GM19035 (cell line): ENCODE results near the gene PTGES.
"Not testable (repeated sequence)": the region's sequence is repeated elsewhere in the genome, so short reads cannot be mapped to it uniquely, and the experiment has no call there.

Source experiments
- ATAC-seq: cut with Tn5 transposase; IDR thresholded peaks from one replicate; pipeline ENCODE4 v1.9.1; 2021; ENCODE audit not compliant: unreplicated experiment

Gene PTGES

DNA sequence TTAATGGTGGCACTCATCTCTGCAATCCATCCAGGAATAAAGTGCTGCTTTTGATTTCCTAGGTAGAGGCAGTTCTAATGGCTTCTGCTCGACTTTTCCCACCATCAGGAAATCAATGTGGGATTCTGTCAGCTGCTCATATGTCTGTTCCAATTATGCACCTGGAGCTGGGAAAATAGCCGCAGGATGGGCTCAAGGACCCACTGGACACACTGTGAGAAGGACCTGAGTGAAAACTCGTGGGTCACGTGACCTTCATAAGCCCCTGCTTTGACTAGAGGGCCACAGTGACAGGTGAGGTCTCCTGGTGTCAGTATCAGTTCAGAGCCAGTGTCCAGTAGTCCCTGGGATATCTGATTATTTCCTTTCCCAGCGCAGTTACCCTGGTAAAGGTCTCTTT, 17.9 kb upstream of the PTGES start:
- ATAC-seq = no peak

DNA sequence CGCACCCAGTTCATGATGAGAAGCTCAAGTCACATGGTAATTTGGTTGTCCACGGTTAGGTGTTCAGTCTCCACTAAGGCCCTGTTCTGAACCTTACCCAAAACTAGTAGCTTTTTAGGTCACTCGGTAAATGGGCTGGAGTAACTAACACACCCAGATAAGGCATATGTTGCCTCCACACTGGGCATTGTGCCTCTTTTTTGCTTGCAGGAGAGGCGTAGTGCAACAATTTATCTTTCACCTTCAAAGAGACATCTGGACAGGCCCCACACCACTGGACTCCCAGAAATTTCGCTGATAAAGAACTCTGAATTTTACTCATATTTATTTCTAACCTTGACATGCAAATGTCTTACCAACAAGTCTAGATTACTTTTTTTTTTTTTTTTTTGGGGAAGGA, 16.8 kb upstream of the PTGES start:
- ATAC-seq = no peak

DNA sequence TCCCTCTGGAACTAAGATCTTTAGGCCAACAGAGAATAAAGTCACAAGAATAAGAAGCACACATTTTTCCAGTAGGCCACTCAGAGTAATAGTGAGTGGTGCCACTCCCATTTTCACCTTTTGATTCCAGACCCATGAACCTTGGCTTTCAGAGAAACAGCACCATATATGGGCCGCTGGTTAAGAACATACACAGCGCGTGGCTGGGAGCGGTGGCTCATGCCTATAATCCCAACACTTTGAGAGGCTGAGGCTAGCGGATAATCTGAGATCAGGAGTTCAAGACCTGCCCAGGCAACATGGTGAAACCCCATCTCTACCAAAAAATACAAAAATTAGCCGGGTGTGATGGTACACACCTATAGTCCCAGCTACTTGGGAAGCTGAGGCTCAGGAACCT, 15.6 kb upstream of the PTGES start:
- ATAC-seq = no peak

DNA sequence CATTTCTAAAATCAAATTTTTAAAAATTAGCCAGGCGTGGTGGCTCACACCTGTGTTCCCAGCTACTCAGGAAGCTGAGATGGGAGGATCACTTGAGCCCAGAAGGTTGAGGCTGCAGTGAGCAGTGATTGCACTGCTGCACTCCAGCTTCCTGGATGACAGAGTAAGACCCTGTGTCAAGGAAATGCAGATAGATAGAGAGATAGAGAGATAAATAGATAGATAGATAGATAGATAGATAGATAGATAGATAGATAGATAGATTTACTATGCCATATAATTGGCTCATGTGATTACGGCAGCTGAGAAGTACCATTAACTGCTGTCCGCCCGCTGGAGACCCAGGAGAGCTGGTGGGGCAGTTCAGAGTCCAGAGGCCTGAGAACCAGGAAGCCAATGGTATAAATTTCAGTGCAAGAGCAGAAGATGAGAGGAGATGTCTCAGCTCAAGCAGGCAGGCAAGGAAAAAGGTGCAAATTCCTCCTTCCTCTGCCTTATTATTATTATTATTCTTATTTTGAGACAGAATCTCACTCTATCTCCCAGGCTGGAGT, 13.0 kb upstream of the PTGES start:
- ATAC-seq = no peak

DNA sequence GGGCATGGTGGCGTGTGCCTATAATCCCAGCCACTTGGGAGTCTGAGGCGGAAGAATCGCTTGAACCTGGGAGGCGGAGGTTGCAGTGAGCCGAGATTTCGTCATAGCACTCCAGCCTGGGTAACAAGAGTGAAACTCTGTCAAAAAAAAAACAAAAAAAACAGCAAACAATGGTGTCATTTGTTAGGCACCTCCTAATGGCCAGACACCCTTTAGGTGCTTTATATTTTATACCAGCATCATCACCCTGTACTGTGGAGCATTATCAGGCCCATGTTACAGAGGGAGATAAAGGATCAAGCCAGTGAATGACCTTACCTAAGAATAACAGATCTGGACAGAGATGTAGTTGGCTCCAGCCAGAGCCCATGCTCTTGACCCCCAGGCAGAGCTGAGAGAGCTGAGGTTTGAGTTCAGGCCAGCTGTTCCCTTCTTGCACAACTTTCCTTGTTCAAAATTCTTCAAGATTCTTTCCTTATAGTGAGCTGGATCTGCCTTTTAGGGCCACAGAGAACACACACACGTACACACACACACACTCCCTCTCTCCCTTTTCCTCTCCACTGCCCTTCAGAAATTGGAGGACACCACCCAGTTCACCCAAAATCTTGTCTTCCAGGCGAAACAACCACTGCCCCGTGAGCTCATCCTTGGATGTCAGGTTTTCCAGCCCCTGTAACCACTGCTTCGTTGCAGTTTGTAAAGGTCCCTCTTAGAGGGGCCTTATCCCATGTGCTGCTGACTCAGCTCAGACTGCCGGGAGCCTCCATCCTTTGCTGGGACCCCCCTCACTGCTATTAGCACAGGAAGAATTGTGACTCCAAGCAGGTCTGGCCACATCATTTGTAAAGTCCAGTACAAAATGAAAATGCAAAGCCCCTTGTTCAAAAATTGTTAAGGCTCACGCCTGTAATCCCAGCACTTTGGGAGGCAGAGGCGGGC, 10.4 kb upstream of the PTGES start:
- ATAC-seq = no peak

DNA sequence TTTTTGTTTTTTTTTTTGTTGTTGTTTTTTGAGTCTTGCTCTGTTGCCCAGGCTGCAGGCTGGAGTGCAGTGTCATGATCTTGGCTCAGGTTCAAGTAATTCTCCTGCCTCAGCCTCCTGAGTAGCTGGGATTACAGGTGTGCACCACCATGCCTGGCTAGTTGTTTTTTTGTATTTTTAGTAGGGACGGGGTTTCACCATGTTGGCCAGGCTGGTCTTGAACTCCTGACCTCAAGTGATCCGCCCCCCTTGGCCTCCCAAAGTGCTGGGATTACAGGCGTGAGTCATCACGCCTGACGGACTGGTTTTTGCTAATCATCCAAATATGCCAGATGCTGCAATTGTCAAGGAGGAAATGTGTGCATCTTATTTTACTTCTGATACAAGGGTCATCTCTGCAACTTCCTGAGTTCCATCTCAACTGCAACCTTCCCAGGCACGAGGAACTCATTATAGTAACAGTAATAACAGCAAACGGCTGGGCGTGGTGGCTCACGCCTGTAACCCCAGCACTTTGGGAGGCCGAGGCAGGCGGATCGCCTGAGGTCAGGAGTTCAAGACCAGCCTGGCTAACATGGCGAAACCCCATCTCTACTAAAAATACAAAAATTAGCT, 9.6 kb upstream of the PTGES start:
- ATAC-seq = not testable (repeated sequence)

DNA sequence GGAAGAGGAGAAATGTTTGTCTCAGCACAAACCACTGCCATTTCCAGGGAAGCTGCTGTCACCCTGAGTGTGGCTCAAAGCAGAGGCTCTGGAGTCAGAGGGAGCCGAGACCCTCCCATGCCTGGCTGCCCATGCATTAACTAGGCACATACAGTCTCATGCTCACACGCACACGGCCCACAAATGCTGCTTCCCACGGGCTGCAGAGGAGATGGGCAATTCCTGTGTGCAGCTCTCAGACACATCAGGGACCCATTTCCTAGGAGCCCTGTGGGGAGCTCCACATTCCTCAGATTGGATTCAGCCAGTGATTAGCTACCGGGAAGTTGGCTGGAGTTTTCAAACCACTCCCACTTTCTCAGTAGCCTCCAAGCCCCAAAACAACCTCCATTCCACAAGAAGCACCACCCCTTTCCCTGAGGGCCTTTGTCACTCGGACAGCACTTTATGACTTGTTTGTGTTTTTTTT, 9.1 kb upstream of the PTGES start:
- no peak for ATAC-seq

DNA sequence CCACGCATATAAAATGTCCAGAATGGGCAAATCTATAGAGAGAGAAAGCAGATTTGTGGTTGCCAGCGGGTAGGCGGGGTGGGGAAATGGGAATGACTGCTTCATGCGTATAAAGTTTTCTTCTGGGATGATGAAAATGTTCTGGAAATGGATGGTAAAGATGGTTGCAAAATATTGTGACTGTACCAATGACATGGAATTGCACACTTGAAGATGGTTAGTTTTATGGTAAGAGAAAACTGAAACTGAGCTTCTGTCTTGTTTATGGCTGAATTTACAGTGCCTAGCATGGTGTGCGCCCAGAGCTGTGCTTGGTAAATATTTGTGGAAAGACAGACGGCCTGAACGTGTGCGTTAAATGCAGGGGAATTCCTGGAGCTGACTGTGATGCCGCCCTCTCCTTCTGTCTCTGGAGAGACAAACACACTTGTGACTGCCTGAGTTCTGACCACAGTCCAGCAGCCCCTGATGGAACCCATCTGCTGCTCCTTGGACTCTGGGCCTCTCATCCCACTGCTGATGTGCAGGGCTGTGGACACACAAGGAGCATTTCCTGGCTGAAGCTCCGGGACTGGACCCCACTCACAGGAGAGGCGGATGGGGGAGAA, 8.6 kb upstream of the PTGES start:
- ATAC-seq = no peak

DNA sequence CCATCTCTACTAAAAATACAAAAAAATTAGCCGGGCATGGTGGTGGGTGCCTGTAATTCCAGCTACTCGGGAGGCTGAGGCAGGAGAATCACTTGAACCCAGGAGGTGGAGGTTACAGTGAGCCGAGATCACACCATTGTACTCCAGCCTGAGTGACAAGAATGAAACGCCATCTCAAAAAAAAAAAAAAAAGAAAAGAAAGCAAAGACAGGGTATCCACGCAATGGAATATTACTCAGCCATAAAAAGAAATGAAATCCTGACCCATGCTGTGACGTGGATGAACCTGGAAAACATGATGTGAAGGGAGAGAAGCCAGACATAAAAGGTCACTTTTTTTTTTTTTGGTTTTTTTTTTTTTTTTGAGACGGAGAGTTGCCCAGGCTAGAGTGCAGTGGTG, 7.9 kb upstream of the PTGES start:
- not testable (repeated sequence) for ATAC-seq

DNA sequence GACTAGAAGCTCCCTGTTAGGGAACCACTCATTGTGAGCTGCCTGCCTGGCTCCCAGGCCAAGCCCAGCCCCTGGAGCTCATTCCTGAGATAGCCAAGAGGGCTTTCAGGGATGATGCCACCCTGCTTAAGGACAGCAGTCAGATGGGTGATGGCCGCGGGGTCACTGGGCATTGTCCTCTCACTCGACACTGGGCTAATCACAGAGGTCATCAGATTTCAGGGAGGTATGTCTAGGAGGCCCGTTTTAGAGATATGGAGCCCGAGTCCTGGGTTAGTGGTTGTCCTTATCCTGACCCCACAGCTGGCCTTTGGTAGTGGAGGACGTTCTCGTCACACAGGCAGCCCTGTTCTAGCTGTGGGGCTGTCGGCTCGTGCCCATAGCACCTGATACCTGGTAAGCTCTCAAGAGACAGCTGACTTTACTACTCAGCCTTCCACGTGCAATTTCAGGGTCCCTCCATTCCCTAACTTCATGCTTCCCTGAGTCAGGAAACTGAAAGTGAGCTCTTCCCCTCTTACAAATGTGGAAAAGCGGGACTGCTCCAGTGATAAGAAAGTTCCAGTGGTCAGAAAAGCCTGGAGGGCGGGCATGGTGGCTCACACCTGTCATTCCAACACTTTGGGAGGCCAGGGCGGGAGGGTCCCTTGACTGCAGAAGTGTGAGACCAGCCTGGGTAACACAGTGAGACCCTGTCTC, 7.1 kb upstream of the PTGES start:
- ATAC-seq = no peak

DNA sequence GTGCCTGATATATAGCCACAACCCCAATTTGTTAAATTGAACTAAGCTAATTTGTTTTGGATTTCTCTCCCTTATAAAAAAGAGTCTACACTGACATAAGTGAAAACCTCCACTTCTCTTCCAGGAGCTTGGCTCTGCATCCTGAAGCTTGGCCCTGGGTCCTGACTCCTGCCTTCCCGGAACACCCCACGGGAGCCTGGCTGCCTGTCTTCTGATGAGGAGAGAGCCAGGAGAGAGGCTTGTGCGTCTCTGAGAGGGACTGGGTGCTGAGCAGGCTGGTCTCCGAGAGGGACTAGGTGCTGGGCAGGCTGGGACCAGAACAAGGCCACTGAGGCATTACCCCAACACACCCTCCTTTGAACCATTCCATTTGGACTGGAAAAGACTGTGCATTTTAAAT, 6.5 kb upstream of the PTGES start:
- no peak for ATAC-seq

DNA sequence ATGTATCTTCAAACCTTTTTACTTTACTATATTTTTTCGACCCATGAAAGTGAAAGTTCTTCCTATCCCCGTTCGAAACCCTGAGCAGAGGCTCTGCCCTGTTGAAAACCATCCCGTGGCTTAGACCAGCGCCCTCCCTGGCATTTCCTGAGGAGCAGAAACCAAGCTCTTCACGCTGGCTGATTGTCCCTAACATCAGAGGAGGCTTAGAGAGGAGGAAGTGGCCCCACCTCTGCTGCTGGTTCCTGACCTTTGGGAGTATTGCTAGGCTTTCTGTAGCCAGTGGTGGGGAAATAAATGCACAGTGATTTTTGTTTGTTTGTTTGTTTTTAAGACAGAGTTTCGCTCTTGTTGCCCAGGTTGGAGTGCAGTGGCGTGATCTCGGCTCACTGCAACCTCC, 4.2 kb upstream of the PTGES start:
- ATAC-seq = no peak

DNA sequence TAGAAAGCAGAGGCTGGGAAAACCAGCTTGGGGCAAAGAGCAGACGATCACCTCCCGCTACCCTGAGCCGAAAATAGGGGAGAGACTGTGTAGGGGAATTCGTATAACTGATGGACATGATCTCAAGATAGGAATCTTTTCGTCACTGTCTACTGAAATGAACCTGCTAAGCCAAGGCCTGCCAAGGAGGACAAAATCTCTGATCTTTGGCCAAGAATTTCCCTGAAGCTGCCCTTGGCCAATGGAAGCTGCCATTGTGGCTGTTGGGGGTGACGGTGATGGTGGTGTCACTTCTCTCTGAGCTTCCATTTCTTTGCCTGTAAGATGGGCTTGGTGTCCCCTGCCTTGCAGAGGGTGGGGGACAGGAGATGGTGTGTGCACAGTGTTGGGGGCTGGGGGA, 3.3 kb upstream of the PTGES start:
- ATAC-seq = no peak

DNA sequence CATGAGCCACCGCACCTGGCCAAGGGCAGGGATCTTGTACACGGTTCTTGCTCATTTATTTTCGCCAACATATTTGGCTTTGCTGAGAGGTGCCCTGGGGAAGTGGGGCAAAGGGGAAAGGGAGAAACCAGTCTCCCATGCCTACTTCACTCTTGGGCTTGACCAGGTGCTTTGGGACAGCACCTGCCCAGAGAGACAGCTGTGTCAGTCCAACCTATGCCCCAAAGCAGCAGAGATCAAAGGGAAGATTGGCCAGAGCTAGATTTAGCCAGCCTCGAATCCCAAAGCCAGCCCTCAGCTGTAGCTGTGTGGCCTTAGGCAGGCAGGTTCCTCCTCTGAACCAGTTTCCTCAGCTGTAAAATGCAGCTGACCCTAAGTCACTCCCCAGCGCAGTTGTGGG, 2.3 kb upstream of the PTGES start:
- no peak for ATAC-seq

DNA sequence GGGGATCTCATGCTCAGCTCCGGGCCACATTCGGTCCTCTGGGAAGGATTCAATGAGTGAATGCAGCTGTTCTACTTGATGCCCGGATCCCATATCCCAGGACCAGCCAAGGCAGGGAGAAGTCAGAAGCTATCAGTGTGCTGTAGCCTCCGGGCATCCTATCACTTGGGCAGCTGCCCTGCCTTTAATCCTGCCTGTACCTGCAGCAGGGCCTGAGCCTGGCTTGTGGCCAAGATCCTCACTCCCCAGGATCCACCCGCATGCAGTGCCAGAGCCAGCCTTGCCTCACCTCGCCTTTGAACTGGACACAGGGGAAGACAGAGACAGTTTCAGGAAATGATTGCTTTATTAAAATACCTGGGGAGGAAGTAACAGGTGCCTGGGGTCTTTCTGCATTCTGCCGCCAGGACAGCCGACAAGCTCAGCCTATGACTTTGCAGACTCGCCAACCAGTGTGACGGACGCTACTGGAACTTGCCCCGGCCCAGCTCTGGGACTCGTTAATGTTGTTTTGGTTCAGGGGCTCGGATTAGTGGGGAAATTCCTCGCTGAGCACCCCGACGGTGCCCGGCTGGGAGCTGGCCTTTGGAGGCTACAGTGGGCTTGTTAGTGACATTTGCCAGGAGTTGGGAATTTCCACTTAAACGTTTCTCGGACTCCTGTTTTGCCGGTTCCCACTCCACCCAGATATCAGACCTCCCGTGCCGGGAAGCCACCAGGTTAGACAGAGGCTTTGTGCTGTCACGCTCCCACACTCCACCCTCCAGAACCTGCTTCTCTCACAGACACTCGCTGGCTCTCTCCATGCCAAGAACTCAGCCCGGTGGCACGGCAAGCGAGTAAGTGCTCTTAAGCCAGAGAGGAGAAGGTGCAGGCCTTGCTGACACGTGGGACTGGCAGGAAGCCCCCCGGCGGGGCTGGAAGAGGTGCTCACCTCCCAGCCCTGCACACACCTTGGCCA, 721 bp downstream of the PTGES start:
- ATAC-seq = no peak

DNA sequence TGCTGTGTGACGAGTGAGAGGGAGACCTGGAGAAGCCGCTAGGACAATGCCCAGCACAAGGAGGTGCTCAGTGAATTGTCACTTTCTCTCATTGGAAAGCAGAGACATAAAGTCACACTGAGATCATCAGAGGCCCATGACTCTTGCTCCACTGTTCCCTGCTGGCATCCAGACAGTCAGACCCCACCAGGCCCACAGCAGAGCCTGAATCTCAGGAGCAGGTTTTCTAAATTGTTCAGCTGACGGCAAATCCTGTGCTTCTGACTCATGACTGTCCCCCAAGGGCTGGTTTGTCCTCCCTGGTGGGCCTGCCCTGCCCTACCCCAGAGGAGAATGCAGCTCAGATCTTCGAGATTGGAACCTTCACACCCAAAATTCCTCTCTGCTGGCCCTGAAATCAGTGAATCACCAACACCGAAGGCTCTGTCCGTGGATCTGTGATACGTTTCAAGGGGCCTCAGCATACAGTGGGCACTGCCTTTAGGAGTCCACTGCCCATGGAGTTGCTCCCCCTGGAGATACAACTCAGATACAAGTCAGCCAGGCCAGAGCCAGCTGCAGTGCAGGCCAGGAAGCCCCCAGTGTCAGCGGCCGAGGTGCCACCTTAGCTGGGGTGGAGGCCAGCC, 2.7 kb downstream of the PTGES start:
- ATAC-seq = no peak

DNA sequence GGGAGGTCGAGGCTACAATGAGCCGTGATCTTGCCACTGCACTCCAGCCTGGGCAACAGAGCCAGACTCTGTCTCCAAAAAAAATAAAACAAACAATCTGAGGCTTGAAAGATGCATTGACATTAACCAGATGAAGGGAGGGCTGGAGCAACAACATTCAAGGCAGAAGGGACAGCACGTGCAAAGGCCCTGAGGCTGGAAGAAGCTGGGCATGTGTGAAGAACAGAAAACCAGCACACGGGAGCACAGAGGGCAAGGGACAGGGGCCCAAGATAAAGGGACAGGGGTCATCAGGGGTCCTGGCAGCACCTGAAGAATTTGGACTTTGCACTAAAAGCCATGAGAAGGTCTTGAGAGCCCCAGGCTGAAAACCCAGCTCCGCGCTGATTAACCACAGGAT, 3.3 kb downstream of the PTGES start:
- ATAC-seq = no peak

DNA sequence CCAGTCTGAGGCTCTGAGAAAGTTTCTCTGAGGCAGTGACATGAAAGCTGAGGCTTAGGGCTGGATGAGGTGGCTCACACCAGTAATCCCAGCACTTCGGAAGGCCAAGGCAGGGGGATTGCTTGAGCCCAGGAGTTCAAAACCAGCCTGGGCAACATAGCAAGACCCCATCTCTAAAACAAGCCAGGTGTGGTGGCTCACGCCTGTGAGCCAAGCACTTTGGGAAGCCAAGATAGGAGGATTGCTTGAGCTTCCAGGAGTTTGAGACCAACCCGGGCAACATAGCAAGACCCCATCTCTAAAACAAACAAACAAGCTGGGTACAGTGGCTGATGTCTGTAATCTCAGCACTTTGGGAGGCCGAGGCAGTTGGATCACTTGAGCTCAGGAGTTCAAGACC, 3.8 kb downstream of the PTGES start:
- ATAC-seq = not testable (repeated sequence)

DNA sequence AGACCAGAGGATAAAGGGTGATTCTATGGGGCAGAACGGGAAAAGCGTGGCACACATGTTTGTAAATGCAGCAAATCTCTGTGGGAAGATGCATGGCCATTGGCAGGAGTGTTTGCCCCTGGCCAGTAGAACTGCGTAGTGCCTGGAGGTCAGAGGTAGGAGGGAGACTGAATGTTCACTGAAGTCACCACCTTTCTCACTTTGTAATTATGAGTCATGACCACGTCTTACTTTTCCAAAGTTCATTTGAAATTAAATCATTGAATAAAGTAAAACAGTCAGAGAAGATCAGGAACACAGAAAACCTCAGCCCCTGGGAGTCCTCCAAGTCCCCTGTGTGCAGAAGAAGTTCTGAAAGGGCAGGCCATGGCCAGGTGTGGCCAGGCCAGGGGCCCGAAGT, 4.6 kb downstream of the PTGES start:
- ATAC-seq = no peak
